ENCODE results near the gene EVA1B. TPM values are rescaled to one million over a fixed set of nuclear protein-coding genes. Genes with fewer than 3 reads are reported as not detected.

EVA1B gene, protein sequence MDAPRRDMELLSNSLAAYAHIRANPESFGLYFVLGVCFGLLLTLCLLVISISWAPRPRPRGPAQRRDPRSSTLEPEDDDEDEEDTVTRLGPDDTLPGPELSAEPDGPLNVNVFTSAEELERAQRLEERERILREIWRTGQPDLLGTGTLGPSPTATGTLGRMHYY
- total RNA-seq (2021; ENCODE audit: unreplicated experiment) (25.1 TPM), Bru-seq, nascent RNA (percentile 35 among the genes with signal in this experiment), BruChase-seq, experiment 1, labeled RNA remaining after a 6-hour chase (percentile 38 among the genes with signal in this experiment), BruChase-seq, experiment 2, labeled RNA remaining after a 2-hour chase (percentile 44 among the genes with signal in this experiment)
- 31.1 and 33.3 TPM in 2 replicates for polyA plus RNA-seq (2012)
- long read RNA-seq, transcript EVA1B-202 (3 exons, 699 nt) = major isoform, 32 of 46 reads
- long read RNA-seq, partial matches to known transcripts = 0 of 46 reads
- long read RNA-seq, other reads (novel, unspliced or antisense) = 14 of 46 reads

DNA sequence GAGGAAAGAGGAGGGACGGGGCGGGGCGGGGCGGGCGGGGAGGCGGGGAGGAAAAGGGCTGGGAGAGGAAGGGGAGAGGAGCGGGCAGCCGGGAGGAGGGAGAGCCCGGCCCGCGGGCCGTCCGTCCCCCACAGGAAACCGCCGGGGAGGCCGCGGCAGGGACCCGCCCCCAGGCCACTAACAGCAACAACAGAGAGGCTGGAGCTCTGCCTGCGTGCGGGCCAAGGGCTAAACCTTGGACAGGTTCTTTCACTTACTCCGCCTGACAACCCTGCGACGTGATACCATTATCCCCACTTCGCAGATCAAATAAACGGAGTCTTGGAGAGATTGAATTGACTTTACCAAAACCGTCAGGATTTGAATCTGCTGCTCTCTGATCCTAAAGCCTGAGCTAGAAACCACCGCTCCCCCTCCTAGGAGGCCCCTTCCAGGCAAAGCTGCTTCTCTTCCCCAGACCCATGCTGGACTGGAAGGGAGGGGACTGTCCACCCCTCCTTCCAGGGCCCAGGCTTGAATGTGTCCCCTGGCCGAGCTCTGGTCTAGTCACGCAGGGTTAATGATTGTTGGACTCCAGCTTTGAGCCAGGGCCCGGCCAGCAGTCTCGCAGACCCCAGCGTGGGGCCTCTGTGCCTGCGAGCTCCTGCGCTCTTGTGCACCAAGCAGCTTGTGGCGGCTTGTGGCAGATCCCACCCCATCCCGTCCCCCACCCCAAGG, at the start of gene EVA1B:
Gene EVA1B (minus strand): TSS at position 10 of the 717 bp plus-strand sequence. CDS start 608 bp downstream, outside the sequence.
- Histone ChIP-seq H3K9ac (ENCODE audit: low read length) (peak within 1 kb of the TSS; percentile 76), H4K20me1 (ENCODE audit: insufficient read depth) (no peaks in the 10 kb centered on the region), H3K27me3 (ENCODE audit: insufficient read depth, low read length) (no peaks in the 10 kb centered on the region), H3K9me2 (ENCODE audit: insufficient read depth) (no peaks in the 10 kb centered on the region), H3K79me2 (ENCODE audit: insufficient read depth, low read length) (peaks cover 11% of the 10 kb centered on the region; the same call in 1 of the 2 replicates), H3K27ac (ENCODE audit: low read depth, low read length) (peak within 1 kb of the TSS; percentile 89), H3K36me3 (ENCODE audit: control insufficient read depth in 1 of 2, insufficient read depth in 2 of 2, low read length in 2 of 2) (no peaks in the 10 kb centered on the region; a peak in 1 of 4 replicates), H3K9me3 (ENCODE audit: control insufficient read depth in 1 of 2, insufficient read depth in 1 of 2, low read depth in 1 of 2, low read length in 2 of 2) (no peaks in the 10 kb centered on the region), H3K4me3 (replicated peaks in 1 of 2; ENCODE audit: low read depth in 1 of 2, low read length in 2 of 2) (peak within 1 kb of the TSS; percentile 58 to 69), H2AFZ (ENCODE audit: low read depth, low read length, poor library complexity, severe bottlenecking) (no peak within 1 kb of the TSS), H3K4me2 (ENCODE audit: low read length) (peak within 1 kb of the TSS; percentile 87), H3K4me1 (ENCODE audit: control insufficient read depth in 1 of 2, insufficient read depth in 2 of 2, low read length in 2 of 2) (peaks cover 24 to 67% of the 10 kb centered on the region in 2 experiments)
- ATAC-seq = peak; percentile 39
- intact Hi-C loops (cut with micrococcal nuclease) = no loop called here
- no TSS peak for BruUV-seq (replicated peaks)
- POLR2A ChIA-PET = interaction anchor here (0.5 to 3.3 kb wide), 4 partner anchors 63 to 950 kb away, joined by 3 to 12 read pairs (median 6); no protein-coding TSS in a partner anchor
- RAD21 ChIA-PET (ENCODE audit: low non-redundant PET in 1 of 2, low total read pairs in 2 of 2, uncharacterized antibody in 2 of 2, unreplicated experiment in 2 of 2) = no interaction called here
- DNase-seq (ENCODE audit: low read depth, low spot score) = no peak
- no peak for TF ChIP-seq FOSL1 (IDR thresholded peaks at IDR 0.05; ENCODE audit: low read depth)
- TF ChIP-seq RAD21 (IDR thresholded peaks at IDR 0.05; ENCODE audit: low read depth) = no peak
- TF ChIP-seq ZFX (IDR thresholded peaks at IDR 0.05) = 0 out of 2 replicates have a peak, but pooled peaks have one; percentile 13
- CTCF ChIA-PET = interaction anchor here (1.0 to 1.7 kb wide), 3 partner anchors 23 to 174 kb away, joined by 3 to 7 read pairs (median 5); partner anchors contain the start of gene TRAPPC3

DNA sequence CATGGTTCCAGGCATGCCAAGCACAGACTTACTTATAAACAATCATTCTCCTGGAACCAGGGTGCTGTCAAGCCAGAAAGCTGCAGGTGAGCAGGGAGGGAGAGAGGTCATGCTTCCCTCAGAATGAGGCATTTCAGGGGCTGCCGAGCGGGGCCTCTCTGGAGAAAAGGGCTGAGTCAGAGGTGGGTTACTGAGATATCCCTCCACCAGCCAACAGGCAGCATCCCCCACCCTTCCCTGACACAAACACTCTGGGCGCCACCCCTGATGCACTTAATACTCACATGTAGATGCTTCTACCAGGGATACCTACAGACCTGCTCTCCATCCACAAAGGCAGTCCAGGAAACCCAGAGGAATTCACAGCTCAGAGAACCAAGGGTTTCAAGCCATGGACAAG, 49.2 kb upstream of the EVA1B start:
- Histone ChIP-seq H3K27me3 (ENCODE audit: insufficient read depth, low read length) (no peaks in the 10 kb centered on the region), H2AFZ (ENCODE audit: low read depth, low read length, poor library complexity, severe bottlenecking) (no peak overlapping the region), H3K4me2 (ENCODE audit: low read length) (peak overlapping the region; percentile 87), H3K9me2 (ENCODE audit: insufficient read depth) (no peaks in the 10 kb centered on the region), H3K4me1 (ENCODE audit: control insufficient read depth in 1 of 2, insufficient read depth in 2 of 2, low read length in 2 of 2) (peaks cover 55 to 73% of the 10 kb centered on the region in 2 experiments), H3K79me2 (ENCODE audit: insufficient read depth, low read length) (peaks cover 67% of the 10 kb centered on the region), H3K9me3 (ENCODE audit: control insufficient read depth in 1 of 2, insufficient read depth in 1 of 2, low read depth in 1 of 2, low read length in 2 of 2) (no peaks in the 10 kb centered on the region), H3K4me3 (replicated peaks in 1 of 2; ENCODE audit: low read depth in 1 of 2, low read length in 2 of 2) (no peak overlapping the region), H4K20me1 (ENCODE audit: insufficient read depth) (no peaks in the 10 kb centered on the region; the same call in 1 of the 2 replicates), H3K9ac (ENCODE audit: low read length) (0 out of 2 replicates have a peak overlapping the region, but pooled peaks have one; percentile 8), H3K27ac (ENCODE audit: low read depth, low read length) (peak overlapping the region; percentile 96), H3K36me3 (ENCODE audit: control insufficient read depth in 1 of 2, insufficient read depth in 2 of 2, low read length in 2 of 2) (peaks cover 0 to 4% of the 10 kb centered on the region in 2 experiments; a peak in 1 of 4 replicates)
- intact Hi-C loops (cut with micrococcal nuclease) = no loop called here
- no TSS peak for BruUV-seq (replicated peaks)
- no peak for DNase-seq (ENCODE audit: low read depth, low spot score)
- RAD21 ChIA-PET (ENCODE audit: low non-redundant PET in 1 of 2, low total read pairs in 2 of 2, uncharacterized antibody in 2 of 2, unreplicated experiment in 2 of 2) = no interaction called here
- no peak for ATAC-seq
- CTCF ChIA-PET = no interaction called here
- POLR2A ChIA-PET = interaction anchor here (0.6 to 1.0 kb wide), 2 partner anchors 28 to 1102 kb away, joined by 4 to 5 read pairs; no protein-coding TSS in a partner anchor
- no peak for TF ChIP-seq CEBPB (IDR thresholded peaks at IDR 0.05; ENCODE audit: low read depth)
- no peak for TF ChIP-seq ELF1 (IDR thresholded peaks at IDR 0.05; ENCODE audit: borderline replicate concordance, low read depth)
- TF ChIP-seq, protein P1, sequence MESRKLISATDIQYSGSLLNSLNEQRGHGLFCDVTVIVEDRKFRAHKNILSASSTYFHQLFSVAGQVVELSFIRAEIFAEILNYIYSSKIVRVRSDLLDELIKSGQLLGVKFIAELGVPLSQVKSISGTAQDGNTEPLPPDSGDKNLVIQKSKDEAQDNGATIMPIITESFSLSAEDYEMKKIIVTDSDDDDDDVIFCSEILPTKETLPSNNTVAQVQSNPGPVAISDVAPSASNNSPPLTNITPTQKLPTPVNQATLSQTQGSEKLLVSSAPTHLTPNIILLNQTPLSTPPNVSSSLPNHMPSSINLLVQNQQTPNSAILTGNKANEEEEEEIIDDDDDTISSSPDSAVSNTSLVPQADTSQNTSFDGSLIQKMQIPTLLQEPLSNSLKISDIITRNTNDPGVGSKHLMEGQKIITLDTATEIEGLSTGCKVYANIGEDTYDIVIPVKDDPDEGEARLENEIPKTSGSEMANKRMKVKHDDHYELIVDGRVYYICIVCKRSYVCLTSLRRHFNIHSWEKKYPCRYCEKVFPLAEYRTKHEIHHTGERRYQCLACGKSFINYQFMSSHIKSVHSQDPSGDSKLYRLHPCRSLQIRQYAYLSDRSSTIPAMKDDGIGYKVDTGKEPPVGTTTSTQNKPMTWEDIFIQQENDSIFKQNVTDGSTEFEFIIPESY (IDR thresholded peaks at IDR 0.05; ENCODE audit: extremely low read depth, insufficient replicate concordance, low read length) = no peak
- TF ChIP-seq SP1 (IDR thresholded peaks at IDR 0.05; ENCODE audit: low read depth) = no peak
- no peak for TF ChIP-seq JUND (IDR thresholded peaks at IDR 0.05)
- TF ChIP-seq EGR1 (IDR thresholded peaks at IDR 0.05; ENCODE audit: low read depth) = no peak
- no peak for TF ChIP-seq EZH2 (IDR thresholded peaks at IDR 0.05)
- no peak for TF ChIP-seq CBX3 (IDR thresholded peaks at IDR 0.05; ENCODE audit: low read depth)
- TF ChIP-seq, protein P2, sequence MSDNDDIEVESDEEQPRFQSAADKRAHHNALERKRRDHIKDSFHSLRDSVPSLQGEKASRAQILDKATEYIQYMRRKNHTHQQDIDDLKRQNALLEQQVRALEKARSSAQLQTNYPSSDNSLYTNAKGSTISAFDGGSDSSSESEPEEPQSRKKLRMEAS (IDR thresholded peaks at IDR 0.05) = no peak
- no peak for TF ChIP-seq YY1 (IDR thresholded peaks at IDR 0.05; ENCODE audit: extremely low read depth, insufficient replicate concordance, low read depth, low read length)
- TF ChIP-seq ZFX (IDR thresholded peaks at IDR 0.05) = no peak
